ENCODE data around the gene POU4F1.

The POU4F1 gene

DNA sequence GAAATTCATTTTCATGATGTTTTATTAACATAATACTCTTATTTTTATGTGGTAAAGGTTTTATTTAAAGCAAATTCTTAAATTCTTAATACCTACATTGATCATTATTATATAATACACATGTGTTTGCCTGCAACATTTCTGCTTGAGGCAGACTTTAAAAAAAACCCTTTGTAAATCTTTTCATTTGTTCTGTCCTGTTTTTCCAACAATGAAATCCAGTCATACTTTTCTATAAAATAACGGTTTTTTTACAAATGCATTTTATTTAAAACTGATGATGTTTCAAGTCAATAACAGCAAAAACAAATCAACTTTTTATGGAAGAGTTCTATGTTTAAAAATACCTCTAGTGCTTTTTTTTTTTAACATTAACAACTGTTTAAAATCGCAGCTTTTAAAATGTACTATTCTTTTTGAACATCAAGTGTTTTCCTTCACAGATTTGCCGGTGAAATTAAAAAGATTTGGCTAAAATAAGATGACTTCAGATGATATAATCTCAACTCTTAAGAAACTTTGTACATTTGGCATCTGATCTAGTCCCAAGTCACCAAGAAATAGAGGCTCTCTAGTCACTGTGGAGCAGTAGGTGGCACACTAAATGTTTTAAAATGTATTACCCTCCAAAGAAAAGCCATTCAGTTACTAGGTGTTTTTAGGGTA is 5.1 kb downstream of the POU4F1 start:
- Histone ChIP-seq H3K9ac (ENCODE audit: low read depth, low read length) (no peak overlapping the region), H3K4me1 (ENCODE audit: control insufficient read depth, insufficient read depth, low read length) (peaks cover 40% of the 10 kb centered on the region), H3K4me3 (ENCODE audit: low read depth, low read length) (no peak overlapping the region), H3K9me3 (ENCODE audit: control insufficient read depth, insufficient read depth, low read length) (no peaks in the 10 kb centered on the region), H3K36me3 (ENCODE audit: control insufficient read depth, insufficient read depth, low read length) (no peaks in the 10 kb centered on the region), H3K27ac (ENCODE audit: low read depth, low read length) (no peak overlapping the region), H3K27me3 (ENCODE audit: control insufficient read depth, insufficient read depth, low read length) (peaks cover 99% of the 10 kb centered on the region)

DNA sequence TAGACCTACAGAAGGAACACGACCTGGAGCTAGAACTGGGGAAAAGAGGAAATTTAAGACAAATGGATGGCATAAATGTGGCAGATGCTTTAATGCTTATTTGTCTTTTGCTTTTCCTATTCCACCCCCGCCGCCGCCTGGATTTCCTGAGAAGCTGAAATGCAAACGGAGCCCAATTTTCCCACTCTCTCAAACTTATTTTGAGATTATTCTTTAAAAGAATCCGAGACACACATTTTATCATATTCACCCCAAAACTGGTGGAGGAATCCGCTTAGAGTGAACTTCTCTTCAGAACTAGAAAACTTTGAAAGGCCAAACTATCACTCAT is 5.8 kb downstream of the POU4F1 start:
- Histone ChIP-seq H3K27me3 (ENCODE audit: control insufficient read depth, insufficient read depth, low read length) (peaks cover 99% of the 10 kb centered on the region), H3K9me3 (ENCODE audit: control insufficient read depth, insufficient read depth, low read length) (no peaks in the 10 kb centered on the region), H3K4me1 (ENCODE audit: control insufficient read depth, insufficient read depth, low read length) (peaks cover 44% of the 10 kb centered on the region), H3K9ac (ENCODE audit: low read depth, low read length) (no peak overlapping the region), H3K27ac (ENCODE audit: low read depth, low read length) (no peak overlapping the region), H3K36me3 (ENCODE audit: control insufficient read depth, insufficient read depth, low read length) (no peaks in the 10 kb centered on the region), H3K4me3 (ENCODE audit: low read depth, low read length) (no peak overlapping the region)

DNA sequence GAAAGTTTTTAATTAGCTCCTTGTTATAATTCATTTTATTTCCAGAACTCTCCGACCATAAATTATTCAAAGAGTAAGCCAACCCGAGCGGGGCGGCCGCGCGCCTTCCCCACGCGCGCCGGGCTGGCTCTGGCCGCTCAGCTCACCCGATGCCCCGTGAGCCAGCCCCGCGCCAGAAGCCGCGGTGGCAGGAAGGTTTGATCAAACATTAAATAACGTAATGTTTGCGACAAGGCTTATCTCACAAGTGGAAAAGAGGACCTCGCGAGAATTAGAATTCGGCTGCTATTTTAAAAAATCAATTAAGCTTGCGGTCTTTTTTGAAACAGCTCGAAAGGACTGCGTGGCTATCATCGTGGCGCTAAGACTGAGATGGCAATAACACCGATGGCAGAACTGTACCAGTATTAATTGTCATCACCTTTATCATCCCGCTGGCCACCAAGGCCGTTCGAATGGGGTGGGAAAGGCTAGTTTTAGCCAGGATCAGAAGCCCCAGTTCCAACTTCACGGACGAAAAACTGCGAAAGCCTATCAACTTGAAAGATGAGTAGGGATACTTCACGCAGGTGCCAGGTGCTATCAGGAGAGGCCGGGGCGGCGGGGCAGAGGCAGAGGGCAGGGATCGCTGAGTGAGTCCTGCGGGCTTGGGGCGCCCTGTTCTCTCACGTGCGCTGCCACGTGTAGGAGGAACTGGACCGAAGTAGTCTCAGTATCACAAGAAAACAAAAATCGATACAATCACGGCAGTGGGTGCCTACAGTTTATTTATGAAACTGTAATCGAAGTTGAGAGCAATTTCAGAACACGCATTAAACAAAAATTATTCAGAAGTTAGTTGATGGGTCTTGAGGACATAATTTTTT is 6.4 kb downstream of the POU4F1 start:
- Histone ChIP-seq H3K27ac (ENCODE audit: low read depth, low read length) (no peak overlapping the region), H3K27me3 (ENCODE audit: control insufficient read depth, insufficient read depth, low read length) (peaks cover 100% of the 10 kb centered on the region), H3K9ac (ENCODE audit: low read depth, low read length) (no peak overlapping the region), H3K4me3 (ENCODE audit: low read depth, low read length) (peak overlapping the region; percentile 60), H3K36me3 (ENCODE audit: control insufficient read depth, insufficient read depth, low read length) (no peaks in the 10 kb centered on the region), H3K9me3 (ENCODE audit: control insufficient read depth, insufficient read depth, low read length) (no peaks in the 10 kb centered on the region), H3K4me1 (ENCODE audit: control insufficient read depth, insufficient read depth, low read length) (peaks cover 46% of the 10 kb centered on the region)

DNA sequence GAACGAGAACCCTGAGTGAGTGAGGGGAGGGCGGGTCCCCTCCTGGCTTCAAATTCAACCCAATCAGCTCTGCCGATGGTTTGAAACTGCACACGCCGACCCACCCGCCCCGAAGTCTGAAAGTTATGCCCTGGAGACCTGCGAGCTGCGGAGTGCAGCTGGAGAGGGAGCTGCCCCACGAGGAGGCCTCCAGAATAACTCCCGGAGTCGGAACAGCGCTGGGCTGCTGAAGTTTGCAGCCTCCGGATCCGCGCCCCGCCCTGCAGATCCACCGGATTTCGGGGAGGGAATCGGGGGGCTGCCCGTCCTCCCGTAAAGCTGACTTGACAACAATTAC is 7.0 kb downstream of the POU4F1 start:
- Histone ChIP-seq H3K4me1 (ENCODE audit: control insufficient read depth, insufficient read depth, low read length) (peaks cover 47% of the 10 kb centered on the region), H3K4me3 (ENCODE audit: low read depth, low read length) (peak overlapping the region; percentile 60), H3K27me3 (ENCODE audit: control insufficient read depth, insufficient read depth, low read length) (peaks cover 100% of the 10 kb centered on the region), H3K9ac (ENCODE audit: low read depth, low read length) (no peak overlapping the region), H3K36me3 (ENCODE audit: control insufficient read depth, insufficient read depth, low read length) (no peaks in the 10 kb centered on the region), H3K27ac (ENCODE audit: low read depth, low read length) (no peak overlapping the region), H3K9me3 (ENCODE audit: control insufficient read depth, insufficient read depth, low read length) (no peaks in the 10 kb centered on the region)

DNA sequence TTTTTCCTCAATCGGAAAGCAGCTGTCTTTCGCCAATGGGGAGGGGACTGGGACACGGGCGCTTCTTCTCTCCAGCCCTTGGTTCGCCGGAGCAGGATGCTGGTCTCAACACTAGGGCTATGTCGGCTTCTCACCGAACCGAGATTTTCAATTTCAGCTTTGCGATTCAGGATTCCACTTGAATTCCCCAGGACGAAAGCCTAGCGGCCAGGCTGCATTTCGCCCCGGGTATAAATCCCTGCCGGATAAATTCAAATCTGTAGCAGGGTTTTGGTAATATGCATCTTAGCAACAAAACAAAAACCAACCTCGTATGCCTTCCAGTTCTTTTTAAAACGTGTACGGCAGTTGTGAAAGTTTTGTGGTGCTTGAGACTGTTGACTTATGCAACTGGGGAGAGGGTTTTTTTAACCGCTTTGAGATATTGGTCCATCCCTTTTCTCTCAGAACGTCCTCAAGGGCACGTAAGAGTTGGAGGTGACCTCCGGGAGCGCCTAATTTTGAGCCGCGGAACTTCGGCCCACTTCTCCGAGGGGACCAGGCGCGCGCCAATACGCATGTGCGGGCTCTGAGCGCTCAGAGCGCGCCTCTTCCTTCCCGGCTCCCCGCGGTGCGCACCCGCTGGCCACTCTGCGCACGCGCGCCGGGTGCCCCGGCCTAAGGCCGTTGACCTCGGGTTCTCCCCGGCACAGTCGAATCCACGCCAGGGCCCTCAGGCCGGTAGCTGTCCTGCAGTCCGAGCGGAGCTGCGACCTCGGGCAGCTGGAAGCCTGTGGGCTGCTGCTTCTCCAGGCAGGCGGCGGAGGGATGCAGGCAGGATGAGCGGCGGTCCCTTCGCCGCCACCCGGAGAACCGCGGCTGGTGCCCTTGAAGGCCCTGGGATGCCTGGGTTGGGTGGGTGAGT is 7.6 kb downstream of the POU4F1 start:
- Histone ChIP-seq H3K27ac (ENCODE audit: low read depth, low read length) (no peak overlapping the region), H3K27me3 (ENCODE audit: control insufficient read depth, insufficient read depth, low read length) (peaks cover 100% of the 10 kb centered on the region), H3K4me3 (ENCODE audit: low read depth, low read length) (peak overlapping the region; percentile 60), H3K9me3 (ENCODE audit: control insufficient read depth, insufficient read depth, low read length) (no peaks in the 10 kb centered on the region), H3K4me1 (ENCODE audit: control insufficient read depth, insufficient read depth, low read length) (peaks cover 50% of the 10 kb centered on the region), H3K9ac (ENCODE audit: low read depth, low read length) (no peak overlapping the region), H3K36me3 (ENCODE audit: control insufficient read depth, insufficient read depth, low read length) (no peaks in the 10 kb centered on the region)

DNA sequence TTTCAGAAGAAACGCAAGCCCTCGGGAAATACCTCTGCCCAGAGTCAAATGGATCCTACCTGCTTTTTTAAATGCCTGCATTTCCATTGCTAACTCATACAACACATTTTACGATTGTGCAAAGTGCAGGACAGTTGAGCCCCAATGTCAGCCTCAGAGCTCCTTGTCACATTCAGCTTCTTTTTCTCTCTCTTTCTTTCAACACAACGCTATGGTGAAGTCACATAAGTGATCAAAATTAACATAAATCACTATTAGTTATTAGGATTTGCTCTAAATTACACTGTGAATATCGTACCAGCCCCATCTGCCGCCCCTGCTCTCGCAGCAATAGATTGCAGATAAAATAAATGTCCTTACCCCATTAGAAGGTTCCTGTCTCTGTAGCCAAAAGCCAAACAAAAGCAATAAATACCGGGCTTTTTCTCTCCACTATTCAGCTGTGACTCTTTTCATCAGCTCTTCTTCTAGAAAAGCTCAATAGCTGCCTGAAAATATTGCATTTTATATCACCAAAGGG is 8.8 kb downstream of the POU4F1 start:
- H3K9ac ChIP-seq (ENCODE audit: low read depth, low read length): no peak overlapping the region
- H3K27me3 ChIP-seq (ENCODE audit: control insufficient read depth, insufficient read depth, low read length): peaks cover 99% of the 10 kb centered on the region
- H3K4me1 ChIP-seq (ENCODE audit: control insufficient read depth, insufficient read depth, low read length): peaks cover 51% of the 10 kb centered on the region
- no peaks in the 10 kb centered on the region for H3K9me3 ChIP-seq (ENCODE audit: control insufficient read depth, insufficient read depth, low read length)
- peak overlapping the region; percentile 50 for H3K4me3 ChIP-seq (ENCODE audit: low read depth, low read length)
- no peak overlapping the region for H3K27ac ChIP-seq (ENCODE audit: low read depth, low read length)
- no peaks in the 10 kb centered on the region for H3K36me3 ChIP-seq (ENCODE audit: control insufficient read depth, insufficient read depth, low read length)

DNA sequence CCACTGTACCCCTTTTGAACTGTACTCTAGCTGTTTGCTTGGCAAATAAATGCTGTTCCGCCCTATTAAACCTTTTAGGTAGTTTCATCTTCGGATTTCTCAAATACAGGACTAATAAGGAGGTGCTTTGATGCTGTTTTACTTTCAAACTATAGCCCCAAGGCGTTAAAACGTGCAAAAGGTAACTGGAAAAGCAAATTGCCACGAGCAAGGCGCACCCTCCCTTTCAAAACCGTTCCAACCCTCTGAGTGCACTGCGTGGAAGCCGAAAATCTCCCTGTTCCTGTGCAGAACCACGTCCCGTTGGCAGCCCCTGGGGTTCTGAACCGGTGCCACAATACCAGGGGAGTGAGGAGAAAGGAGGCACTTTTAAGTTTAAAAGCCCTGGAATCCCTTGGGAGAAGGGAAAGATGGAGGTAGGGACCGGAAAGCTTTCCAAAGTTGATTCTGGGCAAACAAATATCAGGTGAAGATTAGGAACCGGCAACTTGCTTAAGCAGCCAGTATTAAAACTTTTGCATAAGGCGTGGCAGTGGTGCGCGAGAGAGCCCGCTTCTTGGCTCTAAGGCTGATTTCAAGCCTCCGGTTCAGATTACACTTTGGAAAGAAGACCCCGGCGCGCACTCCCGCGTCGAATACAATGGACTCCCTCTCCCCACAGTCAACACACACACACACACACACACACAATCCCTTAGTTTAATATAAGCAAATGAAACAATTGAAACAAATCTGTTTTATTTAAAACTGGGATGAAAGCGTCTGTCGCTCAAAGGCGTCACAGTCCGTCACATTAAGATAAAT is 9.5 kb downstream of the POU4F1 start:
- Histone ChIP-seq H3K4me3 (ENCODE audit: low read depth, low read length) (peak overlapping the region; percentile 50), H3K36me3 (ENCODE audit: control insufficient read depth, insufficient read depth, low read length) (no peaks in the 10 kb centered on the region), H3K9ac (ENCODE audit: low read depth, low read length) (no peak overlapping the region), H3K4me1 (ENCODE audit: control insufficient read depth, insufficient read depth, low read length) (peaks cover 53% of the 10 kb centered on the region), H3K9me3 (ENCODE audit: control insufficient read depth, insufficient read depth, low read length) (no peaks in the 10 kb centered on the region), H3K27me3 (ENCODE audit: control insufficient read depth, insufficient read depth, low read length) (peaks cover 99% of the 10 kb centered on the region), H3K27ac (ENCODE audit: low read depth, low read length) (no peak overlapping the region)

DNA sequence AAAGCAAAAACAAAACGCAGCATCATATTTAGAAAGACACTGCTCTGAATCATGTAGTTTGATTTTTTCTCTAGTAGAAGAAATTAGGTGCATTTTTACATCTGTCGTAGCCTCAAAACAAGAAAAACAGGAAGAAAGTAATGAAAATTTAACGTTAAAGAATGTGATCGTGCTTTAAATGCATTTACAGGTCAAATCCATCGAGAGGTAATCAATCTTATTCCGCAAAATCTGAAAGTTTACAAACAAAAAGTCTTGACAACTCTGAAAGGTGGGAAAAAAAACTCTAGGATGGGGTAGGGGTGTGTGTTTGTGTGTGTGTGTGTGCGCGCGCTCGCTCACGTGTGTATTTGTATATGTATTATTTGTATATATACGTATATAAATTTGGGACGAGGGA is 10.2 kb downstream of the POU4F1 start:
- Histone ChIP-seq H3K36me3 (ENCODE audit: control insufficient read depth, insufficient read depth, low read length) (no peaks in the 10 kb centered on the region), H3K27ac (ENCODE audit: low read depth, low read length) (no peak overlapping the region), H3K9ac (ENCODE audit: low read depth, low read length) (no peak overlapping the region), H3K9me3 (ENCODE audit: control insufficient read depth, insufficient read depth, low read length) (no peaks in the 10 kb centered on the region), H3K4me3 (ENCODE audit: low read depth, low read length) (no peak overlapping the region), H3K27me3 (ENCODE audit: control insufficient read depth, insufficient read depth, low read length) (peaks cover 99% of the 10 kb centered on the region), H3K4me1 (ENCODE audit: control insufficient read depth, insufficient read depth, low read length) (peaks cover 53% of the 10 kb centered on the region)

DNA sequence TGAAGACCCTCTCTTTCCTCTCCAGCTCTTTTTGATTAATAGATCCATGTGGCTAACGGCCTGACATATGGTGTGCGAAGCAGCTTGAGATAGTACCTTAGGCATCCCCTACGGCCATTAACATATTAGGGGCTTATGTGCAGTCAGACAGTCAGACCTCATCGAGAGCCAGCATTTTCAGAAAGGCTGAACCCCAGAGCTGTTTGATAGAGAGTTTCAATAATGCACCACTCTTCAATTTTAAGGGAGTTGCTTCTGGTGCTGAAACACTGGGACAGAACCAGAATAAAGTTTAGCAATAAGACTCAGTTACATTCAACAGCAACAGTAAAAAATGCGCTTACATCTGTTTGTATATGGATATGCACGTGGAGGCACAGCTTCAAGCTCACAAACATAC is 10.8 kb downstream of the POU4F1 start:
- H3K27me3 ChIP-seq (ENCODE audit: control insufficient read depth, insufficient read depth, low read length): peaks cover 99% of the 10 kb centered on the region
- no peak overlapping the region for H3K4me3 ChIP-seq (ENCODE audit: low read depth, low read length)
- H3K9ac ChIP-seq (ENCODE audit: low read depth, low read length): no peak overlapping the region
- peaks cover 51% of the 10 kb centered on the region for H3K4me1 ChIP-seq (ENCODE audit: control insufficient read depth, insufficient read depth, low read length)
- no peaks in the 10 kb centered on the region for H3K36me3 ChIP-seq (ENCODE audit: control insufficient read depth, insufficient read depth, low read length)
- no peak overlapping the region for H3K27ac ChIP-seq (ENCODE audit: low read depth, low read length)
- H3K9me3 ChIP-seq (ENCODE audit: control insufficient read depth, insufficient read depth, low read length): no peaks in the 10 kb centered on the region

DNA sequence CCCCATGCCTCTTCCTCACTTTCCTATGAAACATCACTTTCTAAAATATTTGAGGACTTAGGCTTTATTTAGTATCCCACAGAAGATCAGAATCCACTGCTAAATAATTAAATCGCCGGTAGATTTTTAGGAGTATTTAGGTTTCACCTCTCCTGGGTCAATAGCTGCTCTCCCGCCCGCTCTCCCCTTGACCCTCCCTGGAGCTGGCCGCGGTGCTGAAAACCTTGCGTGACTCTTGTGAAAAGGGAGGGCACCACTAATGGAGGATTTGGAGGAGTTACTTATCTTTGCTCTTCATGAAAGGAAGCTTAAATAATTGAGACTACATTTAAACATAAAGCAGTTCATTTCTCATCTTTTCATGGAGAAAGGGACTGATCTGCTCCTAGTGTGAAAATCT is 14.1 kb downstream of the POU4F1 start:
- Histone ChIP-seq H3K4me1 (ENCODE audit: control insufficient read depth, insufficient read depth, low read length) (peaks cover 34% of the 10 kb centered on the region), H3K36me3 (ENCODE audit: control insufficient read depth, insufficient read depth, low read length) (no peaks in the 10 kb centered on the region), H3K9me3 (ENCODE audit: control insufficient read depth, insufficient read depth, low read length) (no peaks in the 10 kb centered on the region), H3K27ac (ENCODE audit: low read depth, low read length) (no peak overlapping the region), H3K9ac (ENCODE audit: low read depth, low read length) (no peak overlapping the region), H3K27me3 (ENCODE audit: control insufficient read depth, insufficient read depth, low read length) (peaks cover 94% of the 10 kb centered on the region), H3K4me3 (ENCODE audit: low read depth, low read length) (no peak overlapping the region)

All from HUES48 (cell line).